IPS-18c (cell line): Measurements from ENCODE around the gene ALG14.
"Not testable (repeated sequence)": the region's sequence is repeated elsewhere in the genome, so short reads cannot be mapped to it uniquely, and the experiment has no call there.

Source experiments
- H3K4me3 ChIP-seq: 2 replicates; pipeline ENCODE4 v1.7.0; 2013; ENCODE audit warnings: low read depth, mild to moderate bottlenecking, low read length, moderate library complexity; ENCODE audit not compliant: insufficient read depth
- H3K9me3 ChIP-seq: one replicate; pipeline ENCODE4 v1.6.1; 2013; ENCODE audit warnings: mild to moderate bottlenecking, low read length, moderate library complexity; ENCODE audit not compliant: control insufficient read depth, insufficient read depth

Gene ALG14

GRCh38 chr1:94958081-94958480 is 114.7 kb downstream of the ALG14 start:
- H3K9me3 ChIP-seq: no peaks in the 10 kb centered on the region
- no peak overlapping the region for H3K4me3 ChIP-seq

- Histone ChIP-seq H3K4me3 (no peak overlapping the region), H3K9me3 (no peaks in the 10 kb centered on the region)
Observed at GRCh38 chr1:94955767-94956632, 116.8 kb downstream of the ALG14 start.

- H3K9me3 ChIP-seq: no peaks in the 10 kb centered on the region
- no peak overlapping the region for H3K4me3 ChIP-seq
Observed at GRCh38 chr1:94954263-94955220, 118.2 kb downstream of the ALG14 start.

GRCh38 chr1:94953746-94954145 is 119.0 kb downstream of the ALG14 start:
- Histone ChIP-seq H3K9me3 (no peaks in the 10 kb centered on the region), H3K4me3 (no peak overlapping the region)

GRCh38 chr1:94953107-94953506 is 119.6 kb downstream of the ALG14 start:
- no peak overlapping the region for H3K4me3 ChIP-seq
- H3K9me3 ChIP-seq: no peaks in the 10 kb centered on the region

- Histone ChIP-seq H3K9me3 (no peaks in the 10 kb centered on the region), H3K4me3 (no peak overlapping the region)
Observed at GRCh38 chr1:94952539-94952938, 120.2 kb downstream of the ALG14 start.

- H3K4me3 ChIP-seq: no peak overlapping the region
- no peaks in the 10 kb centered on the region for H3K9me3 ChIP-seq
Observed at GRCh38 chr1:94951509-94952208, 121.1 kb downstream of the ALG14 start.

GRCh38 chr1:94951046-94951445 is 121.7 kb downstream of the ALG14 start:
- H3K9me3 ChIP-seq: no peaks in the 10 kb centered on the region
- no peak overlapping the region for H3K4me3 ChIP-seq

GRCh38 chr1:94949681-94950661 is 122.8 kb downstream of the ALG14 start:
- H3K9me3 ChIP-seq: no peaks in the 10 kb centered on the region
- H3K4me3 ChIP-seq: no peak overlapping the region

- no peak overlapping the region for H3K4me3 ChIP-seq
- no peaks in the 10 kb centered on the region for H3K9me3 ChIP-seq
Observed at GRCh38 chr1:94947437-94947836, 125.3 kb downstream of the ALG14 start.

GRCh38 chr1:94946886-94947285 is 125.9 kb downstream of the ALG14 start:
- H3K4me3 ChIP-seq: no peak overlapping the region
- H3K9me3 ChIP-seq: no peaks in the 10 kb centered on the region

GRCh38 chr1:94942171-94943128 is 130.3 kb downstream of the ALG14 start:
- Histone ChIP-seq H3K9me3 (no peaks in the 10 kb centered on the region), H3K4me3 (no peak overlapping the region)

GRCh38 chr1:94941480-94941879 is 131.3 kb downstream of the ALG14 start:
- not testable (repeated sequence) for H3K9me3 ChIP-seq, H3K4me3 ChIP-seq

GRCh38 chr1:94940738-94941137 is 132.0 kb downstream of the ALG14 start:
- H3K4me3 ChIP-seq: no peak overlapping the region
- H3K9me3 ChIP-seq: no peaks in the 10 kb centered on the region

- H3K9me3 ChIP-seq: no peaks in the 10 kb centered on the region
- no peak overlapping the region for H3K4me3 ChIP-seq
Observed at GRCh38 chr1:94937820-94938219, 134.9 kb downstream of the ALG14 start.
